Measurements from ENCODE around the gene IGSF21. TPM values are rescaled to one million over a fixed set of nuclear protein-coding genes. Genes with fewer than 3 reads are reported as not detected.

Gene IGSF21
- total RNA-seq, 1 donor from 2014 or later: 0.35 TPM

GRCh38 chr1:18422076-18422777, 314.6 kb downstream of the IGSF21 start:
- H3K4me3 Mint-ChIP-seq: no peak overlapping the region
- no peak for DNase-seq (ENCODE audit: low read depth, low spot score)
- H3K36me3 Mint-ChIP-seq (ENCODE audit: low read depth): no peaks in the 10 kb centered on the region
- no peaks in the 10 kb centered on the region for H3K9me3 Mint-ChIP-seq
- peaks cover 39% of the 10 kb centered on the region for H3K27me3 Mint-ChIP-seq (ENCODE audit: low read depth)
- H3K27ac Mint-ChIP-seq (ENCODE audit: unreplicated experiment): no peak overlapping the region
- TF ChIP-seq CTCF (conservative IDR thresholded peaks at IDR 0.05): no peak
- no peaks in the 10 kb centered on the region for H3K4me1 Mint-ChIP-seq

DNA sequence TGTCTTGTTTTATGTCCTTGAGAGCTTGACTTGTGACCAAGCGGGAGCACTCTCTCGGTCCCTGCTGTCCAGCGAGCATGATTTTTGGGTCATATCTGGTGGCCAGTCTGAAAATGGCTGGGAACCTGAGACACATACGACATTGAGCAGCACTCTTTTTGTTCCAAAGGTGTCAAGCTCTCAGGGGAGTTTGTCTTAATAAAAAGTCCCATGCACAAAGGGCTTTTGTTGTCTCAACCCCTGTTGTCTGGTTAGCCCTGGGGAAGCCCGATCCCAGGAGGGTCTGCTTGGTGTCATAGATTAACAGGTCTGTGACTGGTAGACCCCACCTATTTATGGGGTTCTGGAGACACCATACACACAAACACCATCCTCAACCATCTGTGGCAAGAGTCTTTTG, 315.4 kb downstream of the IGSF21 start:
- Mint-ChIP-seq H3K36me3 (ENCODE audit: low read depth) (no peaks in the 10 kb centered on the region), H3K27ac (ENCODE audit: unreplicated experiment) (no peak overlapping the region), H3K27me3 (ENCODE audit: low read depth) (peaks cover 35% of the 10 kb centered on the region), H3K4me3 (no peak overlapping the region), H3K9me3 (no peaks in the 10 kb centered on the region), H3K4me1 (no peaks in the 10 kb centered on the region)
- TF ChIP-seq CTCF (conservative IDR thresholded peaks at IDR 0.05): no peak
- no peak for DNase-seq (ENCODE audit: low read depth, low spot score)

GRCh38 chr1:18426580-18426979, 319.0 kb downstream of the IGSF21 start:
- H3K4me1 Mint-ChIP-seq: no peaks in the 10 kb centered on the region
- no peak for DNase-seq (ENCODE audit: low read depth, low spot score)
- TF ChIP-seq CTCF (conservative IDR thresholded peaks at IDR 0.05): no peak
- H3K27me3 Mint-ChIP-seq (ENCODE audit: low read depth): peaks cover 28% of the 10 kb centered on the region
- H3K27ac Mint-ChIP-seq (ENCODE audit: unreplicated experiment): no peak overlapping the region
- no peak overlapping the region for H3K4me3 Mint-ChIP-seq
- no peaks in the 10 kb centered on the region for H3K36me3 Mint-ChIP-seq (ENCODE audit: low read depth)
- no peaks in the 10 kb centered on the region for H3K9me3 Mint-ChIP-seq
